ENCODE results near the gene ZNF341.

Gene ZNF341

DNA sequence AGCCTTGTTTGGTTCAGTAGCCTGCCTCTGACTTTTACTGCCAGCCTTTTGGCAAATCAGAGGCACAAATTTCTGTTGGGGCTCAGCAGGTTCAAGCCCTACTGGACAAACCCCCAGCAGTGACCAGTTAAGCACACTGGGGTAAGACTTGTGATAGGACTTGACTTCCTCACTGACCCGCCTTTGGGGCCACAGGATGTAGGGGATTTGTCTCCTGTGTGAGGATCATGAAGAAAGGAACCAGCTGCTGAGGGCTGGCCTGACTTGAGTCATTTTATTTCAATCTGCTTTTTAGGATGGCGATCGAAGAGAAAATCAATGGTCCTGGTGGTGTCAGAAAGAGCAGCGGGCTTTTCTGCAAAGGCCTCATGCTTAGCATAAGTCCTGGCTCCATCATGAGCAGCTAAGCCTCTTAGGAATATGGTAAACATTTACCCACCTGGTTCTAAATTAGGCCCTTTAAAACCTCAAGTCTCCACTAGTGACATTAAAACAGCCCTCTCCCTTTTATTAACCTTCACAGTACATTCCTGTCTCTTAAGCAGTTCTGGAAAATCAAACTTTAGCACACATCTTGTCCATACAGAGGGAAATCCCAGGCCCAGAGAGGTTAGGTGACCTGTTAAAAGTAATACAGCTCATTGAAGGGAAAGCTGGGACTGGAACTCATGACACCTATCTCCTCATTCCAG, 96.0 kb downstream of the ZNF341 start:
- no peak for DNase-seq

DNA sequence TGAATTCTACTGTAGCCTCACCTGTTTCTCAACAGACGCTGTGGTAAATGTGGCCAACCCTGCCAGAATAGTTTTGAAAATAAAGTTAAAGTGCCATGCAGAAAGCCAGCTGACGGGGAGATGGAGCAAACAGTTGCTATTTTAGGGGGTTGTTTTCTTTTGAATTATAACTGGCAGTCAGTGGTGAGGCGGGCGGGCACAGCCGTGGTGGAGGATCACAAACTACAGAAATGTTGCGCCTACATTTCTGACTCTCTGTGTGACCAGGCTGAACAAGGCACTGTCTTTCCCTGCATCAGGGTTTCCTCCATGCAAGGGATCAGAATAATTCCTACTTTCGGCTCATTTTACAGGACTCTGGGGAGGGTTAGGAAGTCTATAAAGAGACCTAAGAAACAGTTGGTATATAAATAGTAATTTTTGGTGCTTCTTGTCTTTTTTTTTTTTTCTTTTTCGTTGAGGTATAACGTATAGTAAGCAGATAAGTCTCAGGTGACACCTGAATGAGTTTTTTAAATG, 96.6 kb downstream of the ZNF341 start:
- DNase-seq = no peak

DNA sequence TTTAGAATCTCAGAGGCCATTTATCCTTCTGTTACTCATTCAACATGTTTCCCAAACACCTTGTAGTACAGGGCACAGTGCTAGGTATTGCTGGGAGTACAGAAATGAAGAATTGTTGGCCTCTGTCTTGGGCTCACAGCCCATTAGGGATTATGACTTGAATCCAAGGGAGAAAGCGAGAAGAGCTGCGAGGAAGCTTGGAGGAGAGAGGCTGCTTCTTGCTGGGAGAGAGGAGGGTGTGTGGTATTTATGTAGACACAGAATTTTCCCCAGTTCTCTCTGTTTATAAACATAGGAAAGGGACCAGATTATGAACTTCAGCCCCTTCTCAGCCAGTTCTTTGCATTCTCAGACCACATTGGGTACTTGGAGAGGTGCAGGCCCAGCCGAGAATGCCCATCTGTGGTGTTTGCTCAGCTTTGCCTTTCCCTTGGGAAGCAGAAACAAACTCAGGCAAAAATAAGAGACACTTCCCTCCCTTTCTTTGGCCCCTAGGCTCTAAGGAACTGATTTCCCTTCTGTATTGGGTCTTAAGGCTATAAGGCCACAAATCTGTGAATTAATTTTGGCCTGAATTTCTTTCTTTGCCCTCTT, 97.3 kb downstream of the ZNF341 start:
- no peak for DNase-seq

DNA sequence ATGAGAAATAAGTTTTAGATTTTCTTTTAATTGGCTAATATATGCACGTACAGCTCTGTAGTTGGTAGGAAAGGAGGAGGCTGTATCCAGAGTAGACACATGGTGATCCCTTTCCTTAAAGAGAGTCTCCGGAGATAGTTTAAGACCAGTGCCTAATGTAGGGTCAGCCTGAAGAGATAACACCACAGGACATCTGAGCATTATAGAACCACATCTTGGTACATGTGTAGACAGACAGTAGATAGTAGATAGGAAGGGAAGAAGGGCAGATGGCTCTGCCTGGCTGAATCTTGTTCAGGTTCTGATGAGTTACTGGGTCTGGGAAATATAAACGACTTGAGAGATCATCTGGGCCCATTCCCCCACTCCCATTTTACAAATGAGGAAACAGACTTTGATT, 97.8 kb downstream of the ZNF341 start:
- DNase-seq = no peak

DNA sequence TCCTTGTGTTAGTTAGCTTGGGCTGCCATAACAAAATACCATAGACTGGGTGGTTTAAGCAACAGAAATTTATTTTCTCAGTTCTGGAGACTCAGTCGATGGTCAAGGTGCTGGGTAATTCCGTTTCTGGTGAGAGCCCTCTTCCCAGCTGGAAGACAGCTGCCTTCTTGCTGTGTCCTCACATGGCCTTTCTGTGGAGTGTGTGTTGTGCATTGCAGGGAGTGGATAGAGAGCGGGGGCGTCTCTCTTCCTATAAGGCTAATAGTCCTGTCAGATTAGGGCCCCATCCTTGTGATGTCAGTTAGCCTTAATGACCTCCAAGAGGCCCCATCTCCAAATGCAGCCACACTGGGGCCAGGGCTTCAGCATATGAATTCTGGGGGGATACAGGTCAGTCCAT, 98.6 kb downstream of the ZNF341 start:
- DNase-seq = no peak

DNA sequence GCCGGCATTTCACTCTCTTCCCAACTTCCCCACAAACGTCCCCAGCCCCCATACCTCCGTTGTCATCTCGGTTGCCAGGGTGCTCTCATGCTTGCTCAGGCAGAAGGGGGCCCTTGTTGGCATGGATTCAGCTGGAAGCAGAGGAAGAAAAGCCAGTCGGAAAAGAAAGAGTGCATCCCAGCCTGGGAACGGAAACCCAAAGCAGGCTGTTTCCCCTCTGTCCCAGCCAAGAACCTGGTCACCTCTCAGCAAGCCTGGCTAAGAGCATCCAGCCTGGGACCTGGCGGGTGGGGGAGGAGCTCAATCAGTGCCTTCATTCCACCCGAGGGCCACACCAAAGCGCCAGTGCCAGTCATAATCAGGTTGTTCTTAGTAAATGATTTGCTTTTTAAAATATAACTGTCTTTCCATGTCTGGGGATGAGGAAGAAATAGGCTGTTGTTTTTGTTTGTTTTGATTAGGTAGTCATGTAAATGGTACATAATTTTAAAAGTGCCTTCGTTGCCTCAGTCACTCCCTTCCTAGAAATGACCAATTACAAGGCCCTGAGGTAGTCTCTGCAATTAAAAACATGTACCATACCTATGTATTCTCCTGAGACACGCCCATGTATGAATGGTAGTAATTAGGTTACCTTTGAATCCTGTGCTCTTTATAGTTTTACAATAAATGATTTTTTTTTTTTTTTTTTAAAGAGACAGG, 100.5 kb downstream of the ZNF341 start:
- no peak for DNase-seq

DNA sequence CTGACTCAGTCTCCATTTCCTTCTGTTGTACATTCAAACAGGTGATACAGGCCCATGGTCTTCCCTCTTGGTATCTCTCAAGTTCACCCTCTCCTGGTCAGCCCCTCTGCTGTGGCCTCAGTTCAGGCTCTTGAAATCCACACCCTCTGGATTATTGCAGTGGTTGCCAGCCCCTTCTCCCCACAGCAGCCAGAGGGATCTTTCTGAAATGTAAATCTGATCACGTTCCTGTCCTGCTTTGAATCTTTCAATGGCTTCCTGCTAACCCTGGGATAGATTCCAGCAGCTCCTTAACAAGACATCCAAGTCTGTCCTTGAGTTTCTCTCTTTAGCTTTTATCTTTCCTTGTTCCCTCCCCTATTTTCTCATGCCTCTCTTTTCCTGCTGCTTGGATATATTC, 101.5 kb downstream of the ZNF341 start:
- DNase-seq = no peak

DNA sequence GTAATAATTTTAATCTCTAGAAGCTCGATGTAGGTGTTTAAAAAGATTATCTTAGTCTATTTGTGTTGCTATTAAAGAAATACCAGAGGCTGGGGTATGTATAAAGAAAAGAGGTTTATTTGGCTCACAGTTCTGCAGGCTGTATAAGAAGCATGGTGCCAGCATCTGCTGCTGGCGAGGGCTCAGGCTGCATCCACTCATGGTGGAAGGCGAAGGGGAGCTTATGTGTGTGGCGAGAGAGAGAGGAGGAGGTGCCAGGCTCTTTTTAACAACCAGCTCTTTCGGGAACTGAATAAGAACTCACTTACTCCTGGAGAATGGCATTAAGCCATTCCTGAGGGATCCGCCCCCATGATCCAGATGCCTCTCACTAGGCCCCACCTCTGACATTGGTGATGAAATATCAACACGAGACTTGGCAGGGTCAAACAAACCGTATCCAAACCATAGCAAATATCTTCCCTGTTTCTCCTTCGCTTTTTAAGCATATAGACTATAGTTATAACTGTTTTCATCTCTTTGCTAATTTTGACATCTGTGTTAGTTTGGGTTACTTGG, 103.9 kb downstream of the ZNF341 start:
- DNase-seq = no peak

DNA sequence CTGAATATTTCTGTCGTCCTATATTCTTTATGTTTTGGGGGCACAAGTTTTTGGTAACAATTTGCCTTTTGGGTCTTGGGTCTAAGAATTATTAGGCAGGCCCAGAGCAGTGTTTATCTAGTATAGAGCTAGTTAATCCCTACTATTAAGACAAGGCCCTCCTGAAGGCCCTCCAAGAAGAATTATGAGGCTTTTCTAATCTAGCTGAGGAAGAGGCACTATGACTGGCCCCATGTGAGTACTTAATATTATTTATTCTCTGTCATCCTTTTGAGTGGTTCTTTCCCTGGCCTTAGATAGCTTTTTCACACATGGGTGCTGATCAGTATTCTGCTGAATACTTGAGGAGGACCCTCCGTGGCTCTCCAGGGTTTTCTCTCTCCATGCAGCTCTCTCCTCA, 104.5 kb downstream of the ZNF341 start:
- DNase-seq = no peak

DNA sequence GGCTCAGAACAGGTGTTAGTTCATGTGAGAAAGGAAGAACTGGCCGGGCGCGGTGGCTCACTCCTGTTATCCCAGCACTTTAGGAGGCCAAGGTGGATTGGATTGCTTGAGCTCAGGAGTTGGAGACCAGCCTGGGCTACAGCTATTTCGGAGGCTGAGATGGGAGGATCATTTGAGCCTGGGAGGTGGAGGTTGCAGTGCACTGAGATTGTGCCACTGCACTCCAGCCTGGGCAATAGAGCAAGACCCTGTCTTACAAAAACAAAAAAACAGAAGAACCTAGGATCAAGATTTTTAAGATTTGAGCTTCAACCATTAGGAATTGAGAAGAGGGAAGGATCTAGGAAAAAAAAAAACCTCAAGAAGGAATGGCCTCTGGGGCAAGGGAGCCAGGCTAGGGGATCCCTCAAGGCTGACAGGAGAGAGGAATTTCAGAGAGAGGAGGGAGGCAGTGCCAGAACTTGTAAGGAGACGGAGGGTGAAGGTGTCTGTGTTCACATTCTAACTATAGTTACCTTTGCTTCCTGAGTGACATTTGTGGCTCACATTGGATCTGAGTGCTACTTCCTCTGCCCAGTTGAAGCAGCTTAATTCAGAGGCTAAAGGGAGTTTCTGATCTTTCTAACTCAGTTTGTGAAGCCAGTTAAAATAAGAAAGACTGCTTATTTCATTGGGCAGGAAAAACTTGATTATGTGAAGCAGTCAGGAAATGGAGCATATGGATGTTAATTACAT, 105.5 kb downstream of the ZNF341 start:
- no peak for DNase-seq

DNA sequence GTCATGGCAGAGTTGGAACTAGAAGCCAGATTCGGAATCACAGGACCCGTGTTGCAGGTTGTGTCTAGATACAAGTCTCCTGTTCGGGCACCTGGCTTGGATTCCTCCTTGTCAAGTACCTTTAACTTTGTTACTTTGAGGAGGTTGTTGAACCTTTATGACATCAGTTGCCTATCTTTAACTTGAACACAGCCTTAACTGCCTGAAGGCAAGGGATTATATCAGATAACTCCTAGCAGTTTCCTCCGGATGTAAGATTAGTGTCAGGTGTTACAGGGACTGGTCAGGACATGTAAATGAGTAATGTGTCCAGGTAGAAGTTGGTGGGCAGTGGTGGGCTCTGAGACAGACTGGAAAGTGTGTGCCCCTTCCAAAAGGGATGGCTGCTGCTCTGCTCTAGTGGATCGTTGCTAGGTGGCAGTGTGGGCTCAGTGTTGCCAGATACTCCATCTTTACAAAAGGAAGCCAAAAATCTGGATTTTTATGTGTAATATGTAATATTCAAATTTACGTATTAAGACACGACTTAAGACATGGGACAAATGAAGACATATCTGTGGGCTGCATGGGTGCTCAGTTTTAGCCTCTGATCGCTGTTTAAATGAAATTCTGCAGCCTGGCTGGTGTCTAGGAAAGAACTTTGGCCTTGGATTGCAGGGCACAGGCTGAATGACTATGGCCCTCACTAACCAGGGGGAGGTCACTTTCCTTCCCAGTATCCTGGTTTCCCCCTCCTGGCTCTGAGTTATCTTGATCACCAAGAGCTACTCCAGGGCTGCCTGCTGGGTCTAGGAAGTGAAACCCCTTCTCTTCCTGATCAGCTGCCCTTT, 106.5 kb downstream of the ZNF341 start:
- no peak for DNase-seq

DNA sequence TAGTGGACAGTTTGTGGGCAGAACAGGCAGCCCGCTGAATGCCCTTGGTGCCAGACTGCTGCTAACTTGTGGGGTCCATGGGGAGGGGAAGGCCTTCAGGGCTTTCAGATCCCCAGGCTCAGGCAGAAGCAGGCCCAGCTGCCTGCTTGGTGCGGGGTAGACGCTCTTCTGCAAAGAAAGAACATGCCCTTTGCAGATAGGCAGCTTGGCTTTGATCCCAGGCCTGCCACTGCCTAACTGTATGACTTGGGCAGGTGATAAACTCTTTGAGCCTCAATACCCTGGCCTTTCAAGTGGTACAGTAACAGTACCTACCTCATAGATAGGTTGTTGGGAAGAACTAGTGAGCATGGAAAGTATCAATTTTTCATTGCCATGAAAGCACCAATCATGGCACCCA, 107.8 kb downstream of the ZNF341 start:
- no peak for DNase-seq

DNA sequence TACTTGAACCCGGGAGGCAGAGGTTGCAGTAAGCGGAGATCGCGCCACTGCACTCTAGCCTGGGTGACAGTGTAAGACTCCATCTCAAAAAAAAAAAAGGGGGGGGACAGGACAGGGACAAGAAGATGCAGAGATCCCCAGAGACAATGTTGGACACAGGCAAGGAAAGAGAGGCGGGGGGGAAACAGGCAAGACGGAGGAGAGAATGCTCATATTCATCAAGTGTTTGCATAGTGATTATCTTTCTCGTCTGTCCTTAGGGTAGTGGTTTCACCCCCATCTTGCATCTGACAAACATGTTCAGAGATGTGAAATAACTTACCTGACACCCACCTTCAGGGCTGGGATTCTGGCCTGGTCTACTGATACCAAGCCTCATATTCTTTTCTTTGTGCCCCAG, 108.4 kb downstream of the ZNF341 start:
- no peak for DNase-seq

DNA sequence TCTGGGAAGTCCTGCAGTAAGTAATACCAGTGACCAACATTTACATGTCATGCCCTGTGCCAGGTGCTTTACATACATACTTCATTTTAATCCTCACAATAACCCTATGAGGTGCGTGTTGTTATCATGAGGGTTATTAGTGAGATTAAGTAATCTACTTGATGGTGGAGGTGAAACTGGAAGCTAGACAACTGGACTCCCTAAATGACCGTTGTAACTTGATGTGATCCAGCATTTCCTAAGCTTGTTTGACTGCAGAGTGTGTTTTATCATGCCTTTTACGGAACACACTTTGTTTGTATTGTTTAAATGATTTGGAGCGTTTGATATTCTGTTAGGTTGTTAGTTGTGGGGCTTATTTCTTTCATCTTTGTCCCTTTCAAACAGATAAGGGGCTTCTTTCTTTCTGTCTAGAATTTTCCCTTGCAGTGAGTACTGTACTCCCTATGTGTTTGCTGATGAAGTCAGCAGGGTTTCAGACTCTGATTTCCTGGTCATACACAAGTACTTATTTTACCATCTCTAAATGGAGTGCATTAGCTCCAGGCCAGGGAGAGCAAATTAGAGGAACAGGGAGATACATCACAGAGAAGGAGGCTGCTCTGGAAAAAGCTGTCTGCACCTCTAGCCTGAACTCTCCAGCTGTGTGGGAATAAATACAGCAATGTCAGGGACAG, 109.1 kb downstream of the ZNF341 start:
- no peak for DNase-seq

DNA sequence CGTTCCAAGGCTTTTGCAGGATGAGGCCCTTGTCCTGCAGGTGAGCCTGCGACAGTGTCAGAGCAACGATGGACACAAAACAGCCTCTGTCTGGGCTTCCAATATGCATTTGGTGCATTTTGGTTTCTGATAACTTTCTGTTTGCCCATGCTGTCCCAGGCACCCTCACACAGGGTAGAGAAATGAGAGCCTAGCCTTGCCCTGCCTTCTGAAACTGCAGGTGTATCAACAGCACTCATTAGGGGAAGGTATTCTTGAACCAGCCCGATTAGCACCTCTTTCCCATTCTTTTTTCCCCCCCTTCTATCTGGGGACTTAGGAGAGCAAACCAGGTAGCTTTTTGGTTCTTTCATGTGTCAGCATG, 109.6 kb downstream of the ZNF341 start:
- no peak for DNase-seq
